ENCODE results near the gene MAPKAP1.

DNA sequence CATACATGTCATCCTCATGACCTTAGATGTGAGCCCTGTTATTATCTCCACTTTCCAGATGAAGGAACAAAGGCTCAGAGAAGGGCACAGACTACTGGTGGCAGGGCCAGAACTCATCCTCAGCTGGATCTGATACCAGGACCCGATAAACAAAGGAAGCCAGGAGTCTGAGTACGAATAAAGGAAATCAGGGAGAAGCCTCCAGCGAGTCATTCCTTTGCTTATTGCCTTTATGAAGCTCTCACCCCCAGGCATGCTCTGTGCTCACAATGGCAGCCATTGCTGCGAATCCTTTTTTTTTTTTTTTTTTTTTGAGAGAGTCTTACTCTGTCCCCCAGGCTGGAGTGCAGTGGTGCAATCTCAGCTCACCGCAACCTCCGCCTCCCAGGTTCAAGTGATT lies 315.3 kb downstream of the MAPKAP1 start:
- TF ChIP-seq TAF1 (IDR thresholded peaks at IDR 0.05; ENCODE audit: low read depth, low read length) (no peak), POLR2AphosphoS5 (IDR thresholded peaks at IDR 0.05; ENCODE audit: low read depth, low read length) (no peak), POU2F2 (IDR thresholded peaks at IDR 0.05; ENCODE audit: low read depth, low read length) (no peak), POLR2A (IDR thresholded peaks at IDR 0.05; ENCODE audit: low read depth, low read length) (no peak), PAX5 (IDR thresholded peaks at IDR 0.05; ENCODE audit: insufficient read depth, low read length, severe bottlenecking) (no peak)
